Measurements from ENCODE around the gene DOCK4. TPM values are rescaled to one million over a fixed set of nuclear protein-coding genes. Genes with fewer than 3 reads are reported as not detected.

Gene DOCK4
- total RNA-seq, 1 experiment from 2014 or later = 38.0 TPM

- DNase-seq (ENCODE audit: extremely low read depth, low read depth) = no peak
Measured at GRCh38 chr7:111729483-111729882, 476.7 kb downstream of the DOCK4 start.

GRCh38 chr7:111728635-111728995, 477.6 kb downstream of the DOCK4 start:
- DNase-seq (ENCODE audit: extremely low read depth, low read depth) = no peak

GRCh38 chr7:111727905-111728634, 478.1 kb downstream of the DOCK4 start:
- no peak for DNase-seq (ENCODE audit: extremely low read depth, low read depth)

- DNase-seq (ENCODE audit: extremely low read depth, low read depth) = no peak
Measured at GRCh38 chr7:111718886-111719285, 487.3 kb downstream of the DOCK4 start.

- no peak for DNase-seq (ENCODE audit: extremely low read depth, low read depth)
Measured at GRCh38 chr7:111711426-111712065, 494.7 kb downstream of the DOCK4 start.

- DNase-seq (ENCODE audit: extremely low read depth, low read depth) = no peak
Measured at GRCh38 chr7:111710839-111711380, 495.3 kb downstream of the DOCK4 start.

- DNase-seq (ENCODE audit: extremely low read depth, low read depth) = no peak
Measured at GRCh38 chr7:111708072-111708471, 498.1 kb downstream of the DOCK4 start.

GRCh38 chr7:111705807-111706206, 500.4 kb downstream of the DOCK4 start:
- no peak for DNase-seq (ENCODE audit: extremely low read depth, low read depth)

GRCh38 chr7:111697771-111698170, 508.4 kb downstream of the DOCK4 start:
- DNase-seq (ENCODE audit: extremely low read depth, low read depth) = no peak

- DNase-seq (ENCODE audit: extremely low read depth, low read depth) = no peak
Measured at GRCh38 chr7:111694376-111694775, 511.8 kb downstream of the DOCK4 start.

- DNase-seq (ENCODE audit: extremely low read depth, low read depth) = no peak
Measured at GRCh38 chr7:111690364-111691111, 515.7 kb downstream of the DOCK4 start.

- no peak for DNase-seq (ENCODE audit: extremely low read depth, low read depth)
Measured at GRCh38 chr7:111685349-111685748, 520.9 kb downstream of the DOCK4 start.

- no peak for DNase-seq (ENCODE audit: extremely low read depth, low read depth)
Measured at GRCh38 chr7:111682588-111683340, 523.4 kb downstream of the DOCK4 start.

GRCh38 chr7:111681242-111681641, 525.0 kb downstream of the DOCK4 start:
- no peak for DNase-seq (ENCODE audit: extremely low read depth, low read depth)

GRCh38 chr7:111678986-111679385, 527.2 kb downstream of the DOCK4 start:
- no peak for DNase-seq (ENCODE audit: extremely low read depth, low read depth)

GRCh38 chr7:111678281-111678680, 527.9 kb downstream of the DOCK4 start:
- no peak for DNase-seq (ENCODE audit: extremely low read depth, low read depth)

- DNase-seq (ENCODE audit: extremely low read depth, low read depth) = no peak
Measured at GRCh38 chr7:111677848-111678247, 528.4 kb downstream of the DOCK4 start.

- no peak for DNase-seq (ENCODE audit: extremely low read depth, low read depth)
Measured at GRCh38 chr7:111676811-111677210, 529.4 kb downstream of the DOCK4 start.

All from NCI-H460 (cell line).